GM18909 (cell line): ENCODE results near the gene DIPK1B.
A peak's percentile ranks its signal among the peaks of the same experiment; 100 is the strongest.

Experiments
- ATAC-seq: cut with Tn5 transposase; IDR thresholded peaks from one replicate; pipeline ENCODE4 v1.9.1; 2021; ENCODE audit warnings: mild to moderate bottlenecking; ENCODE audit not compliant: unreplicated experiment, poor library complexity

DIPK1B gene

DNA sequence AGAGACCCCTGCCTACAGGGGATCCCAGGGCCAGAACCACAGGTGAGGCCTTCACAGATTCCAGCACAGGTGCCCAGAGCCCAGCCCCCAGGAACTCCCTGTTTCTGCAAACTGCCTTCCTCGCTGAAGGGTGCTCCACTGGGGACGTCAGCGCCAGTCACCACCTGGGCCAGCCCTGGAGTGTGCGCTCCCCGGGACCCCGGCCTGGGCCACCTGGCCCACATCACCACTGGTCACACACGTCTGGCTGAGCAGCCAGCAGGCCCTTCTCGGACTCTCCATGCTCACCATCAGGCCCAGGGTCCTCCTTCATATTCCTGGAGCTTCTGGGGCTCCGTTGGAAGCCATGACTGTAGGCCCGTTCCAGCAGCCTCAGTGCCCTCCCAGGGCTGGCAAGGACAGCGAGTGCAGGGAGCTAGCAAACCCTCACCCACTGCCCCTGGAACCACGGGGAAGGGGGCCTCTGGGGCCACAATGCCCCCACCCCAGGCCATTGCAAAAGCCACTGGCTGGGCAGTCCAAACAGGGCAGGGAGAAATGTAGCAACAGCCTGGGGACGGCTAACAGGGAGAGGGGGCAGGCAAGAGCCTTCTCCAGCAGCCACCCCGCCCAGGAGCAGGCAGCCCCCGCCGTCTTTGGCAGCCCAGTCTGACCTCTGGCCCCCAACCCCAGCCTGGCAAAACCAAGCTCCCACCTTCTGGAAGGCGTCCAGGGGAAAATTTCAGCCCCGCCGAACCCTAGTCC is 26.4 kb upstream of the DIPK1B start:
- no peak for ATAC-seq

- no peak for ATAC-seq
These were observed 25.9 kb upstream of the DIPK1B start for GRCh38 chr9:136686534-136686793.

DNA sequence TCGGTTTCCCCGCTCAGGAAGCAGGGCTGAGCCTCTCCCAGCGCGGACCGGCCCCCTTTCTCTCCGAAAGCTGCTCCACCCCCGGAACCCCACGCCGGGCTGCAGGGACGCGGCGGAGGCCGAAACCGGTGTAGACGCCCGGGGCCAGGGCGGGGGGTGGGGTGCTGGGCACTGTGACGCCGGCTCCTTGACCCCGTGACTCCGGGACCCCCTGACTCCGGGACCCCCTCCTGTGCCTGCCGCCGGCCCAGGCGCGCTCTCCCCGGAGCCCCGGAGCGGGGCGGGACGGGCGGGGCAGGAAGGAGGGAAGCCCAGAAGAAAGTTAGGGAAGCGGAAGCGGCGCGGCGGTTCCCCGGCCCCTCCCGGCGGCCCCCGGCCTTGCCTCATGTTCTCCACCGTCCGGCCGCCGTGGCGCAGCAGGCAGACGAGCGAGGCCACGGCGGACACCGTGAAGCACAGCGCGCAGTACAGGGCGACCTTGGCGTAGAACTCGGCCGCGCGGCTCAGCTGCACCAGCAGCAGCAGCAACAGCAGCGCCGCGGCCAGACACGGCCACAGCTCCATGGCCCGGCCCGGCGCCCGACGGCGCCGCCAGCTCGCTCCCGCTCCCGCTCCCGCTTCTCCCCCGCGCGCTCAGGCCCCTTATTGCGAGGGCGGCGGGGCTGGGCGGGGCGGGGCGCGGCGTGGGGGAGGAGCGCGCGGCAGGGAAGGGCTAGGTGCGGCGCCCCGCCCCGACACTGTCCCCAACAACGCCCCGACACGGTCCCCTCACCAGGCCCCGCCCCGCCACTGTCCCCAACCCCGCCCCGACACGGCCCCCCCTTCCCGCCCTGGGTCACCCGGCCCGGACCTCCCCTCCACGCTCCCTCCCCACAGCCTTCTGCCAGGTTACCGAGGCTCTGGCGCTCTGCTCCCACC is 25.3 kb upstream of the DIPK1B start, which contains the start of gene AGPAT2:
TSS of gene AGPAT2 (minus strand) at position 664 of the 918 bp plus-strand sequence. CDS start at position 564, 100 bp downstream.
- ATAC-seq: peak; percentile 53

GRCh38 chr9:136687721-136688223 is 24.6 kb upstream of the DIPK1B start:
- ATAC-seq: no peak

GRCh38 chr9:136688274-136689107 is 23.9 kb upstream of the DIPK1B start:
- no peak for ATAC-seq

GRCh38 chr9:136689108-136689460 is 23.3 kb upstream of the DIPK1B start:
- no peak for ATAC-seq

DNA sequence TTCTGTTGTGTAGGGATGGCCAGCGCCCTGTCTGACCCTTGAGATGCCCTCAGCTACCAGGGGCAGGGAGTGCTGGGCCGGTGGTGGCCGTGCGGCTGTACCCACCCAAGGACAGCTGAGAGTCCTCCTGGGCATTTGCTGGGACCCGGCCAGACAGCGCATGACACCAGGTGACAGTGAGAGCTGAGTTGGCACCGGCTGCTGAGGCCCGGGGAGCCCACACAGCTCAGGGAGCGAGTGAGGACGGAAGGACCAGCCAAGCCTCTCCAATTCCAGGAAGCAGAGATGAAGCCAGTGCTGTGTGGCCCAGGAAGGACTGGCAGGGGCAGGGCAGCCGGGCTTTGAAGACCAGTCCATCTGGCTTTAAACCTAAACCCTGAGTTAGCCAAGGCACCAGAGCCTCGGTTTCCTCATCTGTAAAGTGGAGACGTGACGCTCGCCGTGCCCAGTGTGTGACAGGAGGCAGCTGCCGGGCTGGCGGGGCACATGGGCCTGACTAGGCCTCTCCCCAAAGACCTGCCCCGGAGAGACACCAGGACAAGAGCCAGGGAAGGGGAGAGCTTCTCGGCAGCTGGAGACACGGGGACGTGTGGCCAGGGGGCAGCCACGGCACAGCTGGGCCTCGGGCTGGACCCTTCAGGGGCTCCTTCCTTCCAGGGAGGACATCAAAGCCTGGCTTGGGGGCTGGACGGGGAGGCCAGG is 22.1 kb upstream of the DIPK1B start:
- ATAC-seq: no peak

GRCh38 chr9:136690806-136691261 is 21.5 kb upstream of the DIPK1B start:
- no peak for ATAC-seq

DNA sequence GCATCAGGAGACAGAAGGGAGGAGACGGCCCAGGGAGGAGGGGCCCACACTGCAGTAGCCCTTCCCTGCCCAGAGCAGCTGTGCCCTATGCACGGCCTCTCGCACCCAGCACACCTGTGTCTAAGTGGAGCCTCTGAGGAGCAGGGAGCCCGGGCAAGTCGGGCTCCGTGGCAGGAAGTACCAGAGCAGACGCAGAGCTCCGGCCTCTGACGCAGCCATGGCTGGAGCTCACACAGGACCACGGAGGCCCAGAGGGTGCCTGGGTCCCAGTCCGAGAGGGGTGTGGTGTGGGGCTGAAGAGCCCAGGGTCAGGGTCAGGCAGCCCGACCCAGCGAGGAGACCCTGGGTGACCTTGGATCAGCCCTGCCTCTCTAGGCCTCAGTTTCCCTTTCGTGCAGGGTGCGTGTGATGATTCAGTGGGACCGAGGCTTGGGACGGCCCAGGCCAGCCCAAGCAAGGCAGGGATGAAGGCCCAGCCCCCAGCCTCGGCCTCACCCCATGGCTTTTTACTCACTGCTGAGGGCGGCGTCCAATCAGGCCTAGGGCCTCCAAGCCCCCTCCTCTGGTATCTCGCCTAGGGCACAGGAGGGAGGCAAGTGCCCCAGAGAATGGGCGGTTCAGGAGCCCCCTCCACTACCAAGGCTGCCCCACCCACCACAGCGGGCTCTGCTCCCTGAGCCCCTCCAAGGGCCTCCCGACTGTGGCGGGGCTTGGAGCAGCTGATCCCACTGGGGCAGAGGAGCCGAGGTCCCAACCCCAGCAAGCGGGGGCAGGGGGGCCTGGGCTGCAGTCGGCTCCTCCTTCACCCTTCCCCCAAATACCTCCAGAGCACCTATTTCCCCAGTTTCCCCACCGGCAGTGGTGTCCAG is 20.8 kb upstream of the DIPK1B start:
- no peak for ATAC-seq

DNA sequence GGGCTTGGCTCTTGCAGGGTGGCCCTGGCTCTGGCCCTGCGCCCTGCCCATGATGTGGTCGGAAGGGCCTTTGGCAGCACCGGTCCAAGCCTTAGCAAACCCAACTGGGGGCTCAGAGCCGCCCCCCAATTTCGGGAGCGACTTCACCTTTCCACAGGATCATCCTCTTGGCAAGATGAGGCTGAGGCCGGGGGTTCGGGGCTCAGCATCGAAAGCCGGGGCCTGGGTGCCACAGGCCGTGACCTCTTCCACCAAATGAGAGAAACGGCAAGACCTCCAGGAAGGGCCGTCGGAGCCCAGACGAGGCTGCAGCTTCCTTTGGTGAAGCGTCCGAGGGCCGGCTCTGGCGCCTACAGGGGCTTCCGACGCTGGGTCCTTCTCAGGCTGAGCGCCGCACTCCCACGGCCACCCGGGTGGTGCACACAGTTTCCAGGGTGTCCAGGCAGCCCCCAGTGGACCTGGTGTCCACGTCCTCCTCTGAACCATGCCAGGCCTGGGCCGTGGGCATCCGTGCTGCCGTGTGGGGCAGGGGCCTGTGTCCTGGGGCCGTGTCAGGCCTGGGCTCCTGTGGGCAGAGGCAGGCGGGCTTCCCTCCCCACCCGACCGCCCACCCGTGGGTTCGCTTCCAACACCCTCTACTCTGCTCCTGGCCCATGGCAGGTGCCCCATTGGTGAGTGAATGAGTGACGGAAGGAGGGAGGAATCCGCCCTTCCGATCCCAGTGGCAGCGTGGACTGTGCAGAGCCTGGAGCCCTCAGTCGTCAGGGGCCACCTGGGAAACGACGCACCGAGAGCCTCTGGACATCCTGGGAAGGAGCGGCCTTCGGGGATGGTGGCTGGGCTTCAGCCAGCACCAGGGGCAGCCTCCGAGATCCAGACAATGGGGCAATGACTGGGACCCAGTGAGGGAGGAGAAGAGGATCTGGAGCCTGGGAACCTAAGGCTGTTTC is 19.9 kb upstream of the DIPK1B start:
- no peak for ATAC-seq

DNA sequence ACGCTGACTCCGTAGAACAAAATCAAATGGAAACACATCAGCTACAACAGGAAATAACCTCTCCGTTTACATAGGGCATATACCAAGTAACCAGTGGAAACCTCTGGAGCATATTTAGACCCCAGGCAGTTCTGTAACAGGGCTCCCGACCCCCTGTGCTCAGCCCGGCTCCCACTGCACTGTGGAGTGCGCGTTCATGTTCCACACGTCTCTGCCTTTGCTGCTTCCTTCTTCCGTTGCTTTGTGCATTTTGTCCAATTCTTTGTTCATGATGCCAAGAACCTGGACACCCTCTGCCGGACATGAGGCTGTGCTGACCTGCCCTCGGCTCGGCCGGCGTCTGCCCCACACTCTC is 19.3 kb upstream of the DIPK1B start:
- ATAC-seq: no peak

DNA sequence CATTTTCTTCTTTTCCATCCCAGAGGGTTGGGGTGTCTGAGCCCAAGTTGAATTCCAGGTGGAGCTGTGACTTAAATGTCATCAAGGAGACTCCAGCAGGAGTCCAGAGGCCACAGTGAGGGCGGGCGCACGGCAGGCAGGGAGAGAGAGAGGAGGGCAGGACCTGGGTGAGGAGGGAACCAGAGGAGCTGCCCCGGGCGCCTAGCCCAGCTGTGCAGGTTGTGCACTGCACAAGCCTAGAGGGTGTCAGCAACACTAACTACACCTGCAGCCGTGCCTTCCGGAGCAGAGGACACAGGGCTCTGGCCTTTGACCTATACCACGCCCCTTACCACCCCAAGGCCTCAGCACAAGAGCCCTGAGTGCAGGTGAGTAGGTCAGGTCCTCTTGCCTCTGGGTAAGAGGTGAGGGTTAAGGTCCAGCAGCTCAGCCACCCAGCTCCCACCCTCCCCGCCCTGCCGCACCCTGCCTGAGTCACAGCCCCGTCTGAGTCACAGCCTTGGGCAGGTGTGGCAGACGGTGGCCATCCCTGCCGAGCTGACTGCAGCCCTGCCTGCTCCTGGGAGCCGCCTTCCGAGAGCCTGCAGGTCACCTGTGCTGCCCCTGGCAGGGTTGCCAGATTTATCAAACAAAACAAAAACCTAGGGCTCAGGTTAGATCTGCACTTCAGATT is 18.7 kb upstream of the DIPK1B start:
- no peak for ATAC-seq

GRCh38 chr9:136694163-136694871 is 18.1 kb upstream of the DIPK1B start:
- ATAC-seq: no peak

DNA sequence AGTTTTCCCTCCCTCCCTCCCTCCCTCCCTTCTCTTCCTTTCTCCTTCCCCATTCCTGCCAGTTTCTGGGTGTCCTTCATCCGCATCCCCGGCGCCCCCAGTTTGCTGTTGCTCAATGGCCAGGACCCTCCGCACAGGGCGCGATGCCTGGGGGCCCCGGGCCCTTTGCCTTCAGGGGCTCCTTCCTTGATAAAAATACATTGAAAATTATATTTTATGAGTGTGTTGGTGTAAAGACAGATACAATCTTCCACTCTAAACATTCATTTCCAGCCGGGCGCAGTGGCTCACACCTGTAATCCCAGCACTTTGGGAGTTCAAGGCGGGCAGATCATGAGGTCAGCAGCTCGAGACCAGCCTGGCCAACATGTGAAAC is 17.5 kb upstream of the DIPK1B start:
- no peak for ATAC-seq

- no peak for ATAC-seq
These were observed 16.9 kb upstream of the DIPK1B start for GRCh38 chr9:136695435-136695895.

DNA sequence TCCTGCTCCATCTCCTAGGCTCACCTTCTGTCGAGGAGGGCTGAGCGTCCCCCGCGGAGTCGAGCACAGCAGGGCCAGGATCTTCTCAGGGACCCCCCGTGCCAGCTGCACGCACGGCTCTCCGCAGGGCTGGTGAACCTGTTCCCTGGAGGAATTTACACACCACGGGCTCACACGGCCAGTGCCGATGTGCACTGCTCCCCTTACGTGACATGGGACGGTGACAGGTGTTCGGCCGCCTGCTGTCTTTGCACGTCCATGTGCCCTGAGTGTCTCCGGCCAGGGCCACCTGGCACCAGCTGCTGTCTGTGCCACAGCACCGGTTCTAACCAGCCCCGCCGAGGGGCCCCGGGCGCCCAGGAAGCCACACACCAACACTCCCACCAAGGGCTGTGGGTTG is 16.4 kb upstream of the DIPK1B start:
- ATAC-seq: no peak

GRCh38 chr9:136696502-136696901 is 15.9 kb upstream of the DIPK1B start:
- no peak for ATAC-seq
